Uterus (tissue), 4 donors: ENCODE data around the gene CFAP92. TPM values are rescaled to one million over a fixed set of nuclear protein-coding genes. Genes with fewer than 3 reads are reported as not detected.

Experiments
- DNase-seq, 2 donors: peaks; one replicate each; pipeline ENCODE4 v3.0.0-alpha.2; 2019 to 2020
- H3K27ac ChIP-seq, 2 donors: fragments of 200-600 bp; sonication (generic); 1 replicate in 1 of 2; 2 replicates in 1 of 2; pipeline ENCODE4 v1.5.1; 2016 to 2018
- H3K27me3 ChIP-seq, 2 donors: fragments of 200-600 bp; sonication (generic); one replicate each; pipeline ENCODE4 v1.5.1; 2018 to 2019; ENCODE audit warnings: control low read depth in 1 of 2
- H3K36me3 ChIP-seq, 2 donors: fragments of 200-600 bp; sonication (generic); one replicate each; pipeline ENCODE4 v1.5.1; 2019; ENCODE audit warnings: control low read depth in 1 of 2
- H3K4me1 ChIP-seq, 2 donors: fragments of 200-600 bp; sonication (generic); one replicate each; pipeline ENCODE4 v1.5.1; 2018 to 2019; ENCODE audit warnings: control low read depth in 1 of 2
- H3K4me3 ChIP-seq, 2 donors: fragments of 200-600 bp; sonication (generic); 1 replicate in 1 of 2; 2 replicates in 1 of 2; pipeline ENCODE4 v1.5.1; 2018 to 2019; ENCODE audit warnings: mild to moderate bottlenecking in 1 of 2
- H3K9me3 ChIP-seq, 2 donors: fragments of 200-600 bp; sonication (generic); one replicate each; pipeline ENCODE4 v1.5.1; 2019; ENCODE audit warnings: control low read depth in 1 of 2
- POLR2A ChIP-seq, 2 donors: fragments of 450-650 bp; IDR thresholded peaks; one replicate each; pipeline ENCODE4 v1.6.1; 2016; ENCODE audit warnings: antibody characterized with exemption in 2 of 2, mild to moderate bottlenecking in 1 of 2, moderate library complexity in 1 of 2
- intact Hi-C: fragments of 100-400 bp; cut with DNase I; formaldehyde crosslinking; loops from one replicate; pipeline ENCODE4 v1.15.1; 2023; ENCODE audit warnings: low total_unique reads
- small RNA-seq: library from RNA; depleted of rRNA; stranded (forward); fragments of <200 nt; gene quantifications from one replicate; pipeline ENCODE3, GENCODE V24; 2016
- total RNA-seq, 4 donors: library from RNA; depleted of rRNA in 3 of 4; stranded (reverse); fragments of >200 nt in 3 of 4; gene quantifications; one replicate each; pipeline versions ENCODE4 v1.1.0 to v1.2.4, GENCODE V29; 2014 to 2023
- TF ChIP-seq, protein P1 (sequence below), 4 experiments: fragments of 200-600 bp in 2 of 4; fragments of 450-650 bp in 2 of 4; sonication (generic) in 2 of 4; IDR thresholded peaks; one replicate each; pipeline ENCODE4 v1.5.1; 2016 to 2019; ENCODE audit warnings: antibody characterized with exemption in 4 of 4, mild to moderate bottlenecking in 2 of 4, moderate library complexity in 1 of 4
- donor health status: DM: yes; HTN: yes; CAD: no.

The CFAP92 gene
- total RNA-seq, 4 donors from 2014 or later: 0.95 to 3.5 (median 2.1) TPM; not detected in 1

DNA sequence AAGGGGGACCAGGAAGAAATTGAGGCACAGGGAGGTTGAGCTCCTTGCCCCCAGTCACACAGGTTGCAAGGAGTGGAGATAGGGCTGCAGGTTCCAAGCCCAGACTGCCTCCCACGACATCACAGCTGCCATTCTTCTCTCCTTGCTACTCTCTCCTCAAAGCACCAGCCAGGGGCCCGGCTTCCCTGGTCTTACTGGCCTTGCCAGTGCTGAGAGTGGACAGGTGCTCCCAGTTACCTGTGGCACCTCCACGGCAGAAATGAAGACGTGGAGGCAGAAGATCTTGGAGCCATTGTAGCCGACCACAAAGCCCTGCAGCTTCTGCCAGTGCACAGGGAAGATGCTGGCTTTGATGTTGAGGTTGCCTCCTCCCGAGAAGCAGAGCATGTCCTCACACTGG lies 132.4 kb downstream of the CFAP92 start:
- intact Hi-C loops: no loop called here
- no peak for DNase-seq
- no peak overlapping the region for H3K4me3 ChIP-seq
- H3K27ac ChIP-seq: no peak overlapping the region
- H3K27me3 ChIP-seq: no peaks in the 10 kb centered on the region
- H3K36me3 ChIP-seq: no peaks in the 10 kb centered on the region
- H3K9me3 ChIP-seq: peaks cover 0 to 14% of the 10 kb centered on the region in 2 donors
- no peak for TF ChIP-seq POLR2A (IDR thresholded peaks at IDR 0.05)
- TF ChIP-seq, protein P1, sequence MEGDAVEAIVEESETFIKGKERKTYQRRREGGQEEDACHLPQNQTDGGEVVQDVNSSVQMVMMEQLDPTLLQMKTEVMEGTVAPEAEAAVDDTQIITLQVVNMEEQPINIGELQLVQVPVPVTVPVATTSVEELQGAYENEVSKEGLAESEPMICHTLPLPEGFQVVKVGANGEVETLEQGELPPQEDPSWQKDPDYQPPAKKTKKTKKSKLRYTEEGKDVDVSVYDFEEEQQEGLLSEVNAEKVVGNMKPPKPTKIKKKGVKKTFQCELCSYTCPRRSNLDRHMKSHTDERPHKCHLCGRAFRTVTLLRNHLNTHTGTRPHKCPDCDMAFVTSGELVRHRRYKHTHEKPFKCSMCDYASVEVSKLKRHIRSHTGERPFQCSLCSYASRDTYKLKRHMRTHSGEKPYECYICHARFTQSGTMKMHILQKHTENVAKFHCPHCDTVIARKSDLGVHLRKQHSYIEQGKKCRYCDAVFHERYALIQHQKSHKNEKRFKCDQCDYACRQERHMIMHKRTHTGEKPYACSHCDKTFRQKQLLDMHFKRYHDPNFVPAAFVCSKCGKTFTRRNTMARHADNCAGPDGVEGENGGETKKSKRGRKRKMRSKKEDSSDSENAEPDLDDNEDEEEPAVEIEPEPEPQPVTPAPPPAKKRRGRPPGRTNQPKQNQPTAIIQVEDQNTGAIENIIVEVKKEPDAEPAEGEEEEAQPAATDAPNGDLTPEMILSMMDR (IDR thresholded peaks at IDR 0.05): no peak
- no peaks in the 10 kb centered on the region for H3K4me1 ChIP-seq

Small RNA genes within 50 kb of the gene (small RNA-seq; reads per million reads assigned to genes)
- not detected for gene AC112484.4

Other genes starting within 250 kb of the CFAP92 start
- gene ACAD9, start 114.5 kb downstream of the CFAP92 start, total RNA-seq: 10 to 100 TPM; 13.1 to 51.4 (median 44.5) TPM
- gene EFCC1, start 7.2 kb upstream of the CFAP92 start, total RNA-seq: 1 to 10 TPM; 1.2 to 9.2 (median 4.5) TPM
- under 1 TPM in 1 of 4 donors, not detected in 3; 0.35 TPM for gene GP9, start 66.7 kb upstream of the CFAP92 start, total RNA-seq
- gene RAB43, start 127.7 kb upstream of the CFAP92 start, total RNA-seq: 10 to 100 TPM; 10.8 to 38.2 (median 26.8) TPM
- 10 to 100 TPM in 2 of 4 donors, 1 to 10 TPM in 2; 4.1 to 39.3 (median 22.3) TPM for gene ISY1, start 167.0 kb upstream of the CFAP92 start, total RNA-seq
- 100 to 1,000 TPM; 355 to 461 (median 405) TPM for gene CNBP, start 189.8 kb upstream of the CFAP92 start, total RNA-seq